ENCODE results near the gene NFATC2. TPM values are rescaled to one million over a fixed set of nuclear protein-coding genes. Genes with fewer than 3 reads are reported as not detected.
A peak's percentile ranks its signal among the peaks of the same experiment; 100 is the strongest.

Gene NFATC2
- total RNA-seq, 4 donors from 2014 or later, result 8.8 to 15.6 (median 13.0) TPM

- Histone ChIP-seq H3K27me3 (no peaks in the 10 kb centered on the region), H3K4me3 (no peak overlapping the region), H3K9me3 (no peaks in the 10 kb centered on the region), H3K4me1 (peaks cover 0 to 39% (median 21%) of the 10 kb centered on the region in 4 donors), H3K27ac (replicated peaks in 1 of 4) (no peak overlapping the region), H3K36me3 (peaks cover 0 to 8% (median 0%) of the 10 kb centered on the region in 4 donors)
- WGBS, result 85% methylated on average over 6 of the region's 6 CpGs
- intact Hi-C loops (cut with DNase I), result no loop called here
- no peak for TF ChIP-seq POLR2A (IDR thresholded peaks at IDR 0.05; ENCODE audit: low read depth)
- no peak for TF ChIP-seq EP300 (IDR thresholded peaks at IDR 0.05)
- TF ChIP-seq POLR2AphosphoS5 (IDR thresholded peaks at IDR 0.05), result no peak
- no peak for TF ChIP-seq CTCF (IDR thresholded peaks at IDR 0.05)
- no peak for DNase-seq (ENCODE audit: extremely low spot score)
Measured at GRCh38 chr20:51397137-51397536, 145.4 kb downstream of the NFATC2 start.

- Histone ChIP-seq H3K27ac (replicated peaks in 1 of 4) (no peak overlapping the region), H3K36me3 (peaks cover 0 to 8% (median 0%) of the 10 kb centered on the region in 4 donors), H3K27me3 (no peaks in the 10 kb centered on the region), H3K4me3 (no peak overlapping the region), H3K4me1 (peaks cover 0 to 39% (median 22%) of the 10 kb centered on the region in 4 donors), H3K9me3 (no peaks in the 10 kb centered on the region)
- DNase-seq (ENCODE audit: extremely low spot score), result no peak
- WGBS, result 85% methylated on average over 7 of the region's 7 CpGs
- TF ChIP-seq POLR2AphosphoS5 (IDR thresholded peaks at IDR 0.05) (no peak), CTCF (IDR thresholded peaks at IDR 0.05) (no peak), POLR2A (IDR thresholded peaks at IDR 0.05; ENCODE audit: low read depth) (no peak), EP300 (IDR thresholded peaks at IDR 0.05) (no peak)
- intact Hi-C loops (cut with DNase I), result no loop called here
Measured at GRCh38 chr20:51396365-51396909, 146.1 kb downstream of the NFATC2 start.

- DNase-seq (ENCODE audit: extremely low spot score), result no peak
- H3K4me3 ChIP-seq, result no peak overlapping the region
- H3K27me3 ChIP-seq, result no peaks in the 10 kb centered on the region
- WGBS, result 90% methylated on average over 6 of the region's 6 CpGs
- H3K9me3 ChIP-seq, result no peaks in the 10 kb centered on the region
- H3K36me3 ChIP-seq, result peaks cover 0 to 24% (median 5%) of the 10 kb centered on the region in 4 donors
- peaks cover 0 to 46% (median 28%) of the 10 kb centered on the region in 4 donors for H3K4me1 ChIP-seq
- intact Hi-C loops (cut with DNase I), result no loop called here
- H3K27ac ChIP-seq (replicated peaks in 1 of 4), result peak overlapping the region in 1 of 4 donors; percentile 29
- TF ChIP-seq POLR2A (IDR thresholded peaks at IDR 0.05; ENCODE audit: low read depth) (no peak), POLR2AphosphoS5 (IDR thresholded peaks at IDR 0.05) (no peak), CTCF (IDR thresholded peaks at IDR 0.05) (no peak), EP300 (IDR thresholded peaks at IDR 0.05) (no peak)
Measured at GRCh38 chr20:51394706-51395105, 147.8 kb downstream of the NFATC2 start.

GRCh38 chr20:51393571-51393970 lies 148.9 kb downstream of the NFATC2 start:
- Histone ChIP-seq H3K27me3 (no peaks in the 10 kb centered on the region), H3K4me3 (no peak overlapping the region), H3K4me1 (peaks cover 0 to 48% (median 31%) of the 10 kb centered on the region in 4 donors), H3K9me3 (no peaks in the 10 kb centered on the region), H3K27ac (replicated peaks in 1 of 4) (peak overlapping the region in 3 of 4 donors; percentile 11 to 31 (median 29)), H3K36me3 (peaks cover 0 to 24% (median 5%) of the 10 kb centered on the region in 4 donors)
- TF ChIP-seq CTCF (IDR thresholded peaks at IDR 0.05) (no peak), POLR2AphosphoS5 (IDR thresholded peaks at IDR 0.05) (peak in 1 of 2 donors; percentile 20)
- no peak for DNase-seq (ENCODE audit: extremely low spot score)
- 50% methylated on average over 6 of the region's 6 CpGs for WGBS
- intact Hi-C loops (cut with DNase I), result no loop called here

Data from esophagus muscularis mucosa (tissue), 4 donors.